Measurements from ENCODE around the gene TARS2. TPM values are rescaled to one million over a fixed set of nuclear protein-coding genes. Genes with fewer than 3 reads are reported as not detected.
A peak's percentile ranks its signal among the peaks of the same experiment; 100 is the strongest.

The TARS2 gene
- total RNA-seq, 2 experiments from 2014 or later: 31.9 to 35.9 TPM

- H3K27me3 Mint-ChIP-seq: no peaks in the 10 kb centered on the region
- no peak overlapping the region for H3K4me3 Mint-ChIP-seq
- DNase-seq: no peak
- POLR2A ChIA-PET: no interaction called here
- H3K36me3 Mint-ChIP-seq (ENCODE audit: low read depth): no peaks in the 10 kb centered on the region
- CTCF ChIA-PET: interaction anchor here (0.8 to 2.8 kb wide), 5 partner anchors 14 to 183 kb away, joined by 3 to 16 read pairs (median 3); partner anchors contain the start of gene FALEC
- no peaks in the 10 kb centered on the region for H3K9me3 Mint-ChIP-seq
- H3K27ac Mint-ChIP-seq: no peak overlapping the region
- H3K4me1 Mint-ChIP-seq: peaks cover 4% of the 10 kb centered on the region
These were observed 43.4 kb downstream of the TARS2 start for GRCh38 chr1:150530491-150531159.

GRCh38 chr1:150532860-150533259 is 45.6 kb downstream of the TARS2 start:
- no peaks in the 10 kb centered on the region for H3K9me3 Mint-ChIP-seq
- no peaks in the 10 kb centered on the region for H3K36me3 Mint-ChIP-seq (ENCODE audit: low read depth)
- no peak for DNase-seq
- H3K4me1 Mint-ChIP-seq: peaks cover 4% of the 10 kb centered on the region
- H3K27me3 Mint-ChIP-seq: no peaks in the 10 kb centered on the region
- H3K4me3 Mint-ChIP-seq: no peak overlapping the region
- H3K27ac Mint-ChIP-seq: peak overlapping the region; percentile 9
- ChIA-PET CTCF (interaction anchor here (0.6 to 2.8 kb wide), 18 partner anchors 9 to 730 kb away, joined by 3 to 16 read pairs (median 4); partner anchors contain the start of gene FALEC), POLR2A (no interaction called here)

GRCh38 chr1:150534002-150534401 is 46.8 kb downstream of the TARS2 start:
- Mint-ChIP-seq H3K27me3 (peaks cover 3% of the 10 kb centered on the region), H3K27ac (no peak overlapping the region), H3K36me3 (ENCODE audit: low read depth) (no peaks in the 10 kb centered on the region), H3K4me1 (peaks cover 4% of the 10 kb centered on the region), H3K9me3 (no peaks in the 10 kb centered on the region), H3K4me3 (no peak overlapping the region)
- DNase-seq: no peak
- POLR2A ChIA-PET: no interaction called here
- CTCF ChIA-PET: interaction anchor here (1.0 to 2.0 kb wide), 3 partner anchors 10 to 162 kb away, joined by 3 to 11 read pairs (median 4); no protein-coding TSS in a partner anchor

GRCh38 chr1:150535511-150536287 is 48.5 kb downstream of the TARS2 start:
- Mint-ChIP-seq H3K4me1 (peaks cover 4% of the 10 kb centered on the region), H3K9me3 (no peaks in the 10 kb centered on the region), H3K4me3 (no peak overlapping the region), H3K27me3 (peaks cover 3% of the 10 kb centered on the region), H3K27ac (no peak overlapping the region), H3K36me3 (ENCODE audit: low read depth) (no peaks in the 10 kb centered on the region)
- ChIA-PET POLR2A (no interaction called here), CTCF (interaction anchor here (0.7 to 1.6 kb wide), 4 partner anchors 9 to 280 kb away, joined by 3 to 5 read pairs (median 3); no protein-coding TSS in a partner anchor)
- no peak for DNase-seq

- no peaks in the 10 kb centered on the region for H3K9me3 Mint-ChIP-seq
- peaks cover 3% of the 10 kb centered on the region for H3K27me3 Mint-ChIP-seq
- peaks cover 4% of the 10 kb centered on the region for H3K4me1 Mint-ChIP-seq
- H3K36me3 Mint-ChIP-seq (ENCODE audit: low read depth): no peaks in the 10 kb centered on the region
- no peak overlapping the region for H3K4me3 Mint-ChIP-seq
- no peak for DNase-seq
- ChIA-PET CTCF (interaction anchor here (0.6 to 1.6 kb wide), 7 partner anchors 11 to 570 kb away, joined by 3 to 6 read pairs (median 3); no protein-coding TSS in a partner anchor), POLR2A (no interaction called here)
- peak overlapping the region; percentile 19 for H3K27ac Mint-ChIP-seq
These were observed 49.9 kb downstream of the TARS2 start for GRCh38 chr1:150536836-150537731.

DNA sequence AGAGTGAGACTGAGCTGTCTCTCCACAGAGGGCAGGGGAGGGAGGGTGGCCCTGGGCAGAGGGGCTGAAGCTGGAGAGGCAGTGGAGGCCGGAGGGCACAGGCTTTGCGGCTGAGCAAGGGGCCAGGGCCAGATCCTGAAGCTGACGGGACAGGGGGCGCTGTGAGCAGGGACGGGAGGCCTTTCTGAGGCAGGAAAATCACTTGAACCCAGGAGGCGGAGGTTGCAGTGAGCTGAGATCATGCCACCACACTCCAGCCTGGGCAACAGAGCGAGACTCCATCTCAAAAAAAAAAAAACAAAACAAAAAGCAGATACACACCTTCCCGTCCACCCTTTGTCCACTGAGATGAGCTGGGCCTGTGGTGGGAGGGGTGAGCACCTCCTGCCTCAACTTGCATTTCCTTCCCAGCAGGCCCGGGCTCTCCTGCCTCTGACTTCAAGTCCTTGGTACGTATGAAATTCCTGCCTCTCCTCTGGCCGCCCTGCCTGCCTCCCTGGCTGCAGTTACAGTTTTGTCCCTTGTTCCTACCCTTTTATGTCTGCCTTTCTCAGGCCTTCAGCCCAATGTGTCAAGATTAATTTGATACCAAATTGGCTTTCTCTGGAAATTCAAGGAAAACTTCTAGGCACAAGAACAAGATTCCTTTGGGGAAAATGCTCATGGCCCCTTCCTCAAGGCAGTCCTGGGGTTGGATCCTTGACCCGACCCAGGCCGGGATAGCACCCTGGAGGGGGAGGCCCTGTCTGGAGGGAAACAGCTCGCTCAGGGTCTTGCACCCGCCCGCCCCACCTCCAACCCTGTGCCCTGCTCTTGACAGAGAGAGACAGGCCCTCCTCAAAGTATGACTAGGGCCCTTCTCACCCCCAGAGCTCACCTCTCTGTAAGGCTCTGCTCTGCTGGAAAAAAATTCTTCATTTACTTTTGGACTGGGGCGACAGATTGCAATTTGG is 50.8 kb downstream of the TARS2 start:
- H3K4me1 Mint-ChIP-seq: no peaks in the 10 kb centered on the region
- H3K27ac Mint-ChIP-seq: peak overlapping the region; percentile 25
- peaks cover 8% of the 10 kb centered on the region for H3K27me3 Mint-ChIP-seq
- no peaks in the 10 kb centered on the region for H3K36me3 Mint-ChIP-seq (ENCODE audit: low read depth)
- no peak overlapping the region for H3K4me3 Mint-ChIP-seq
- no peak for DNase-seq
- ChIA-PET CTCF (interaction anchor here (0.6 to 1.5 kb wide), 4 partner anchors 10 to 571 kb away, joined by 3 to 6 read pairs (median 4); no protein-coding TSS in a partner anchor), POLR2A (no interaction called here)
- no peaks in the 10 kb centered on the region for H3K9me3 Mint-ChIP-seq

DNA sequence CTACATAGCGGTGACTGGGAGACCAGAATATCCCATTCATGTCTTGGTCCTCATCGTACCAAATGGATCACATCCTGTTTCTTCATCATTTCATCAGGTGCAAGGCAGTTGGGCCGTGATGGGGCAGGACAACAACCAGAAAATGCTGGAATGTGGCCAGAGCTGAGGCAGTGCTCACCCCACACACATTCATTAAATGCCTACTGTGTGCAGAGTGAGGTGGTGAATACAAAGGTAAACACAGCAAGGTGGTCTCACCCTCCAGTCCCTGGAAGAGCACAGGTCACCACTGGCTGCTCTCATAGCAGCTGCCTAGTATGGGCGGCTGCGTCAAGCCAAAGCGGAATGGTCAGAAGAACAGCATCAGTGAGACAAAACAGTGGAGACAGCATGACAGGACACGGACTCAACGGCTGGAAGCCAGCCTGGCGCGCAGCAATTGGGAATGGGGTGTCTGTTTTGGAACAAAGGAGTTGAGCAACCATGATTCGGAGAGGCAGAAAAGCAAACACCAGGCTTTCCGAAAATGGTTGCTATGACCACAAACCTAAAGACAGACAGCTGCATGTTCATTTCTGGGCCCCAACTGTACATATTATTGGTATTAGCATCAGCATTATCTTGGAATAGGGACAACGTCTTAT is 56.4 kb downstream of the TARS2 start:
- no peak overlapping the region for H3K27ac Mint-ChIP-seq
- no peak for DNase-seq
- H3K4me1 Mint-ChIP-seq: peaks cover 4% of the 10 kb centered on the region
- ChIA-PET POLR2A (no interaction called here), CTCF (interaction anchor here (1.0 to 9.7 kb wide), 4 partner anchors 8 to 16 kb away, joined by 3 to 84 read pairs (median 4); no protein-coding TSS in a partner anchor)
- no peaks in the 10 kb centered on the region for H3K36me3 Mint-ChIP-seq (ENCODE audit: low read depth)
- H3K27me3 Mint-ChIP-seq: peaks cover 26% of the 10 kb centered on the region
- H3K9me3 Mint-ChIP-seq: no peaks in the 10 kb centered on the region
- H3K4me3 Mint-ChIP-seq: no peak overlapping the region

DNA sequence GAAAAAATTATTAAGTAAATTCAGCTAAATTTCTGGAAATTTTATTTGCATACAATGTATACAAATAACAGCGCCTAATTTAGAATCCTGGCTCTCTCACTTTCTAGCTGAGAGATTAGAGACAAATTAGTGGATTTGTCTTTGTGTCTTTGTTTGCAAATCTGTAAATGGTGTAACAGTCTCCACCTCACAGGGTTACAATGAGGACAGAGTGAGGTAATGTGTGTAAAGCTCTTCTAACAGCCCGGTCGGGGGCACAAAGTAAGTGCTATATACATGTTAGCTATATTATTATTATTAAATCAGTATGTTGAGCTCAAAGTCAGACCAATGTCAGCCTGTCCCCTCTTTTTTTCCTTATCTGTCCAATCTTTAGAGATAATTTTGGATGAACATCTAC is 57.0 kb downstream of the TARS2 start:
- Mint-ChIP-seq H3K4me3 (no peak overlapping the region), H3K36me3 (ENCODE audit: low read depth) (no peaks in the 10 kb centered on the region), H3K4me1 (peaks cover 4% of the 10 kb centered on the region), H3K27me3 (peaks cover 23% of the 10 kb centered on the region), H3K9me3 (no peaks in the 10 kb centered on the region), H3K27ac (no peak overlapping the region)
- ChIA-PET POLR2A (no interaction called here), CTCF (interaction anchor here (1.0 to 9.7 kb wide), 4 partner anchors 9 to 15 kb away, joined by 3 to 84 read pairs (median 4); no protein-coding TSS in a partner anchor)
- DNase-seq: no peak

DNA sequence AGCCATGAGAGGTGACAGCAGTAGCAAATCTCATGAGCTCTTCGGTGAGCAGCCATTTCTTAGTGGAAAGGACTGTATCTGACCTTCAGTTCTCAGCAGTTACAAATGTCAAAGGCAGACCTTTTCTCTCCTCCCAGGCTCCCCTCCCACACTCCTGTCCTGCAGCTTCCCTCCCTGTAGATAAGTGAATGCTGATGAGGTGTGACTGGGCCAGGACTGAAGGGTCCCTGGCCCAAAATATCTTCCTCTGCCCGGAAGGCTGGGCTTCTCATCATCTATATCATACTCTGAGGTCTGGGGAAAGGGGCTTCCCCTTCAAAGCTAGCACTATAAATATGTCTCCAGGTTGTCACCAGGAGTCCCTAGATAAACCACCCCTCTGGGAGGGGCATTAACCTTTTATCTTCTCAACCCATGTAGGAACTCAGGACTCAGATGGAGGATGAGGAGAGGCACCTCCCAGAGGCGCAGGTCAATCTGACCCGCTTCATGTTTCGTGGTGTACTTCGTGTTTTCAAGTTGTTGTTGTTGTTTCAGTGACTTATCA is 58.3 kb downstream of the TARS2 start:
- CTCF ChIA-PET: interaction anchor here (0.5 to 9.7 kb wide), 2 partner anchors 14 to 107 kb away, joined by 3 to 84 read pairs; no protein-coding TSS in a partner anchor
- no peaks in the 10 kb centered on the region for H3K36me3 Mint-ChIP-seq (ENCODE audit: low read depth)
- no peaks in the 10 kb centered on the region for H3K9me3 Mint-ChIP-seq
- POLR2A ChIA-PET: no interaction called here
- H3K27me3 Mint-ChIP-seq: peaks cover 30% of the 10 kb centered on the region
- DNase-seq: no peak
- no peak overlapping the region for H3K27ac Mint-ChIP-seq
- H3K4me1 Mint-ChIP-seq: peaks cover 10% of the 10 kb centered on the region
- H3K4me3 Mint-ChIP-seq: no peak overlapping the region

GRCh38 chr1:150546294-150546937 is 59.2 kb downstream of the TARS2 start:
- H3K9me3 Mint-ChIP-seq: no peaks in the 10 kb centered on the region
- no peak overlapping the region for H3K27ac Mint-ChIP-seq
- DNase-seq: no peak
- no peaks in the 10 kb centered on the region for H3K36me3 Mint-ChIP-seq (ENCODE audit: low read depth)
- peaks cover 34% of the 10 kb centered on the region for H3K27me3 Mint-ChIP-seq
- H3K4me3 Mint-ChIP-seq: no peak overlapping the region
- POLR2A ChIA-PET: no interaction called here
- CTCF ChIA-PET: interaction anchor here (0.5 to 9.7 kb wide), 3 partner anchors 13 to 108 kb away, joined by 3 to 84 read pairs (median 11); no protein-coding TSS in a partner anchor
- peaks cover 17% of the 10 kb centered on the region for H3K4me1 Mint-ChIP-seq
